SK-MEL-5 (cell line): ENCODE measurements around the gene BAMBI. TPM values are rescaled to one million over a fixed set of nuclear protein-coding genes. Genes with fewer than 3 reads are reported as not detected.

Source experiments
- DNase-seq: peaks from one replicate; pipeline ENCODE4 v3.0.0-alpha.2; 2016; ENCODE audit warnings: low read depth, low spot score
- in situ Hi-C: cut with HindIII; loops from 2 replicates; pipeline ENCODE4 v1.10.0; 2016; ENCODE audit warnings: low sequenced_read_pairs, high pct_unique_total_duplicates, low pct_unique_long_range_greater_than_20kb
- total RNA-seq: library from RNA; depleted of rRNA; stranded (reverse); fragments of >200 nt; shearing (Covaris generic); gene quantifications from 2 replicates; pipeline ENCODE4 v1.2.3, GENCODE V29; 2014

The BAMBI gene
- total RNA-seq, 1 experiment from 2014 or later: 335 TPM

DNA sequence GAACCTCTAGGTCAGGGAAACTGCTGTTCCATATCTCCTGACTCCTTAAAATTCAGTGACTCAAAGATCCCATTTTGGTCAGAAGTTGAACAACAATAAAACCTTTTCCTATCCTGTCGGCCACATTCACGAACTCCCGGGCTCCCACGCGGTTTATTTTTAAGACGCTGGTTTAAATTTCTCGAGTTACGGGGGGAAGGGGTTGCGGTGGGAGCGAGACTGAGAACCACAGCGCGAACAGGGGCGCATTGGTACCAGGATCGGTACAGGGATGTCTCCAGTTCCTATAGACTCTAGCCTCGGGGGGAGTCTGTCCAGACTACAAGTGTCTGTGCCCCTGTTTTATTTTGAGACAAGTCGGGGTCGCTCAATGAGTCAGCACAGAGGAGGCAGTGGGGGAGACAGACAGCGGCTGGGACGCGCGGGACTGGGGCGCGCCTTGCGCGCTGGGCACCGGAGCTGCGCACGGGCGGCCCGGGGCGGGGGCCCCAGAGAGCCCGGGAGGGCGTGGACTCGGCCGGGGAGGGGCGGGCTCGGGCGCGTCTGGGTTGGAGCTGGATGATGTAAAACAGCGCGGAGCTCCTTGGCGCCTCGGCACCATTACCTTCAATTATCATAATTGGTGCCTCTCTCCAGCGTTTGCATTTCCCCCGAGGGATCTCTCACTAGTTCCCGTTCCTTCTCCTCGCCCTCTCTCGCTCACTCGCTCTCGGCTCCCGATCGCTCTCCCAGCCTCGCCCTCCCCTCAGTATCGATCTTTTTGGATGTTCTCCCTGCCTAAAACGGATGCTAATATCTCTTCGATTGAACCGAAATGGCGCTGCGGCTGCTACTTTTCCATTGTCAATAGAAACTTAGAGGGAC lies 8.7 kb upstream of the BAMBI start:
- in situ Hi-C loops: no loop called here
- peak; percentile 35 for DNase-seq

DNA sequence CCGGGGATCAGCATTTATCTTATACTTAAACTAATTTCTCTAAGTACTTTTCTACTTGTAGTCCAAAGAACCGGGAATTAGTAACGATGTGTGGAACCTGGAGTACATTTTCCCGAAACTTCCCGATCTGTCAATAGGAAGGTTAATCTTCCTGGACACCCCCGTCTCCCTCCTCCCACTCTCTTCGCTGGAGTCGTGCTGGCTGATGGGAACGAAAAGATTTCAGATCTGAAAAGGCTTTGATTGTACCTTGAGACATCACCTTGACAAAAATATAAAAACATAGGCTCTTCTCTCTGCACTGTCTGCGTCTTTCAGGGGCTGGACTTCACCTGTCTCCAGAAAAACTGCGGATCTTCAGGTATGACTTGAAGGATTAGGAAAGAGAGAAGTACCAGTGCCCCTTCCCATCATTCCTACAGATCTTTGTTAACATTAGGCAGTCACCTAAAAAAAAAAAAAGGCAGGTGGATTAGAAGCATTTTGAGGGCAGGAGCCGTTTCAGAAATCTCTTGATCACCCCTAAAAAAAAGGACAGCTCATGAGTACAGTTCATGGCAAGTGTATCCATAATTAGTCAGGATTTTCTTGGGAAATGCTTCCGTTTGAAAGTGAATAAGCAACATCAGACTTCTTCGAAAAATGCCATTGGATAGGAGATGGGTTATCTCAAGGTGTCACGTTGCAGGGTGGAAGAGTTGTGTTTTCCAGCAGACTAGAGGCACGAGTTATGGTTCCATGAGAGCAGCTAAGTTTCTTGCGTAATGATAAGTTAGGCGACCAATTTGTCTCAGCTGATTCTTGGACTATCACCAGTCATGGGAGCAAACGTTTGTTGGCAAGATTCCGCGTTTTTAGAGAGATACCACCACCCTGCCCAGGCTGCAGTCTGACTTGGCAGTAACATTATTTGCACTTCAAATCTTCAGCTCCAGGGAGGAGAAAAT lies 7.8 kb upstream of the BAMBI start:
- DNase-seq: no peak
- in situ Hi-C loops: no loop called here

DNA sequence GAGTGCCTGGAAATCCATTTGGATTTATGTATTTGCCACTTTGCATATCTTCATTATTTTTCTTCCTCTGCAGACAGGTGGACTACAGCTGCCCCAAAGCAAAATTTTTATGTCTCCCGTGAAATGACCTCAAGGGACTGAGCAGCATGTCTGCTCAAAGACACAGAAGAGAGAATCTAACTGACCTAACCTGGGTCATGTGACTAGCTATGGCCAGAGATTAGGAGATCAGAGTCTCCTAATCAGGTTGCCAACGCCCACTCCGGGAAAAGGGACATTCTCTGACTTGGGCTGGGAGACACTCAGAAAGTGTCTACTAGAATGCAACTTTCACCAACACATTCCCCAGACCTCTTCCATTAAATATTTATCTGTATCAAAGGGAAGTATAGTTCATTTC lies 2.5 kb upstream of the BAMBI start:
- in situ Hi-C loops: no loop called here
- DNase-seq: no peak

DNA sequence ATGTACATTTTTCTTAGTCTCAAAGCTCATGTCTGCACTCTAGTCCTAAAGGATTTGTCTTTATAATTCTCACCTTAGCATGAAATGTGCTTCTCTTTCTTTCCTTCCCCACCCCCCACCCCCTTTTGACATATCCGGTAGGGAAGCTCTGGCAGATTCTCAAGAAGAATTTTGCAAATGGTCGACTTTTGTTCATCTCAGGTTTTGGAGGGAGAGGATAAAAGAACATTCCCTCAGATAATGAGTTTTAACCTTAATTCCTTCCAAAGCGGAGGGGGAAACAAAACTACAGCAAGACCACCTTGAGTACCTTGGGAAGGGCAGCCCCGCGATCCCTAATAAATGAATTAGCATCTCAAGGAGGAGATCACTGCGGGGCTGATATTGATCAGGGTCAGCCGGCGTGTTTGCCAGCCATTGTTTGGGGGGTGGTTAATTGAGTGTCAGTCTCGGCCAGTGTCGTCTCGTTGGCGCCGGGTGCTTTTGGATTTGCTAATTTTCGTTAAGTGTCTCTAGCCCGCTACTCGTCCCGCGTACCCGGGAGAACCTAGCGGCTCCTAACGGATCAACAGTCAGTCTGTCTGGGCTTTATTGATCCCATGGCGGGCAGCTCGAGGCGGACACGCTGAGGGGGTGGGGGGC lies 874 bp upstream of the BAMBI start:
- in situ Hi-C loops: no loop called here
- no peak for DNase-seq

DNA sequence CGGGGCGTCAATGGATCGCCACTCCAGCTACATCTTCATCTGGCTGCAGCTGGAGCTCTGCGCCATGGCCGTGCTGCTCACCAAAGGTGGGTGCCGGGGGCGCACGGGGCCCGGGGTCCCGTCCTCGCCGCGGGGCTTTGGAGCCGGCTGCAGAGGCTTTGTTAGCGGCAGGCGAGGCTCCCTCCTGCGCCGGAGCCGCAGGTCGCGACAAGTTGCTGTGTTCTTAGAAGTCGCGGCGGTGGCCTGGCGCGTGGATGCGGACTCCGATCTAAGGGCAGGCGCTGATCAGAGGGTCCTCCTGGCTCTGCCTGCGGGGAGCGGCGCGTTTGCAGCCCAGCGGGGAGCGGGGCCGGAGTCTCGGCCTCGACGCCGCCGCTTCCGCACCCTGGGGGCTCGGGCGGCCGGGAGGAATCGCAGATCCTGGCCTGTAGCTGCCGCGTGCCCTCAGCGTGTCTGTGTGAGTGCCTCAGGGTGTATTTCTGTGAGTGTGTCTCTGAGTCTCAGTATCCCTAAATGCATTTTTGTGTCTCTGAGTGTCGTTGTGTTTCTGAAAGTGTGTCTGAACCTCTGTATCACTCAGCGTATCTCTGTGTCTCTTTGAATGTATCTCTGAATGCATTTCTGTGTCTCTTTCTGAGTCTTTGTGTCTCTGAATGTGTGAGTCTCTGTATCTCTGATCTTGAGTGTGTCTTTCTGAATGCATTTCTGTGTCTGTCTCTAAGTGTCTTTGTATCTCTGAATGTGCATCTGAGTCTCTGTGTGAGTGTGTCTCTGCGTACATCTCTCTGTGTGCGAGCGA lies 766 bp downstream of the BAMBI start:
- peak; percentile 45 for DNase-seq

DNA sequence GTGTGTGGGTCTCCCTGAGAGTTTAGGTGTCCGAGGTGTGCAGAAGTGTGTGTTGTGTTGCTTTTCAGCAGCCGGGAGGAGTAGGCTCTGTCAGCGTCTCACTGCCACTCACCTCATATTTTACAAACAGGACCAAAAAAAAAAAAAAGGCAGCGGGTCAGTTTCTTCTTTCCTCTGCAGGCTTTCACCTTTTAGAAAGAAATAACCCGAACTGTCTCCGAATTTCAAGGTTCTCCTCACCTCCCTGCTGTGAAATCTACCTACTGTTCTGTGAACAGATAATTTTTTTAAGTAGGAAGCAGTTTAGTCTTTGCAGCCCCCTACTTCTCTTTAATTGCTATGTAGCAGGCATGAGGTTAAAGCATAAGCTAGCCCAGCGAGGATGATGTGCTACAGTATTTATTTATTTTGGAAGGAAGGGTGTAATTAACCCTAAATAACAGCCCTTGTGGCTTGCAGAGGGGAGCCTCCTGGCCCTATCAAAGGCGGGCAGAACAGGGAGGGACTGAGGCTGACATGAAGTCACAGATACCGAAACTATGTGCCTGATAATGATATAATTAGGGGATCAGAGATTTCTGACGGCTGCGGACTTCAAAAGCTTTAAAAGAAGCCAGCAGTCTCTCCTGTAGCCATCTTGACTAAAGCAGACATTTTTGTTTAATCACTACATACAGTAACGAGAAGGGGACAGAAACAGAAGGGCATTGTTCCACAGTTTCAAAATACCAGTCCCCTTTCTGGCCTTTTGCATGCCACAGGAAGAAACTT lies 1.6 kb downstream of the BAMBI start:
- in situ Hi-C loops: no loop called here
- DNase-seq: peak; percentile 67

More for the DNA sequence above, 766 bp downstream of the BAMBI start:
- in situ Hi-C loops: no loop called here

DNA sequence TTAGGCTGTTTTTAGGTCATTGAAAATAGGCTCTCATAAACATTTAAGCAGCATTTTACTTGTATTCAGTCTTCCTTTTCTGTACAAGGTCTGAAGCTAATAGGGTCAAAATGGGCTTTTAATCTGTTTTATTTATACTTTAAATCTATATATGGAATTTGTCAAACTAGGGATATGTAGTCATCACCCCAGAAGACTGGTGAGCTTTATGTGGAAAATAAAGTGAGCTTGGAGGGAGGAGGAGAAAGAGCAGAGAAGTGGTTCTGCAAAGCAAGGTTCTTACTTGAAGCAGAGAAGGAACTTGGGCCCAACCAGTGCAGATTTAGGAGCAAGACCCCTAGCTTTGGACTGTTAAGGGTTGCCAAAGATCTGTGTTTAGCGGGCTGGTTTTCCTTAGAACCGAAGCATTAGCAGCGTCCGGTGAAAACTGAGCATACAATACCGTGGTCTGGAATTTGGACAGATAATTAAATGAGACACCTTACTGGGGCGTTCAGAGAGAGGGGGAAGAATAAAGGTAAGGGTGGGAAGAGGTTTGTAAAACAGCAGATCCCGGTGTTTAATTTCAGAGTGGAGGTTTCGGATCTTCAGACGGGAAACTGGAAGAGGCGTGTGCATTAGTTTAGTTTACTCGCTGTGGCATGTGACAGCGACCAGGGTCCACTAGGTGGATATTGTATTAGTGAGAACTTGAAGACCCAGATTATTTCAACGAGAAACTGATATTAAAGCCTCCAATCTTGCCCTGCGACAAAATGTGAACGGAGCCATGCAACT lies 2.4 kb downstream of the BAMBI start:
- DNase-seq: peak; percentile 63
- in situ Hi-C loops: no loop called here

DNA sequence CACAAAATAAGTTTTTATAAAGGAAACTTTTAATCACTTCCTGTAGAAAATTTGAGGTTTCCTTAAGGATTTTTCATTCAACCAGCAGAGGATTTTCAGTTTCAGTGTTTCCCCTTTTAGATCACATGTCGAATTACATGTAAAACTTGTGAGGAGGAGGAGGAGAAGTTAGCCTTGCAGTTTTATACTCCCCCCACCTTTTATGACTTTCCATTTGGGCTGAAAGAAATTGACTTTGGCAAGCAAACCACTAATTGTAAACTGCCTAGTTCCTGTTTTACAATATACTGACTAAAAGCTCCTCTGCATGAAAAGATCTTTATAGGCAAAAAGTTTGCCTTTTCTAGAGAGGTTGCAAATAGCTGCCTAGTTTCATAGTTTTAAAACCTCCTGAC lies 3.0 kb downstream of the BAMBI start:
- in situ Hi-C loops: no loop called here
- DNase-seq: peak; percentile 41

DNA sequence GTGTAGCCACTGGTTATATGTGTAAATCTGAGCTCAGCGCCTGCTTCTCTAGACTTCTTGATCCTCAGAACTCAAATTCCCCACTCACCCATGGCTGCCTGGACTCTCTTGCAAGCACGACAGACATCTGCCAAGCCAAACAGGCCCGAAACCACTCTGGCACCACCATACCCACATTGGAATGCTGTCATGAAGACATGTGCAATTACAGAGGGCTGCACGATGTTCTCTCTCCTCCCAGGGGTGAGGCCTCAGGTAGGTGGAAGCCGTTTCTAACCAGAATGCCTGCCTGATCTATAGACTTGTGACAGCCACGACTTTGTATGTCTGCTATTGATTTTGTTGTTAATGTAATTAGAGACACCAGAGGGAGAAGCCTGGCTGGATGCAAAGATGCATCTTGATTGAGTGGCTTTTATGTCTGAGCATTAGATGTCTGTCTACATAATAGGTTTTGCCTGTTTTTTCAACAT lies 4.0 kb downstream of the BAMBI start:
- peak; percentile 64 for DNase-seq
- in situ Hi-C loops: no loop called here

DNA sequence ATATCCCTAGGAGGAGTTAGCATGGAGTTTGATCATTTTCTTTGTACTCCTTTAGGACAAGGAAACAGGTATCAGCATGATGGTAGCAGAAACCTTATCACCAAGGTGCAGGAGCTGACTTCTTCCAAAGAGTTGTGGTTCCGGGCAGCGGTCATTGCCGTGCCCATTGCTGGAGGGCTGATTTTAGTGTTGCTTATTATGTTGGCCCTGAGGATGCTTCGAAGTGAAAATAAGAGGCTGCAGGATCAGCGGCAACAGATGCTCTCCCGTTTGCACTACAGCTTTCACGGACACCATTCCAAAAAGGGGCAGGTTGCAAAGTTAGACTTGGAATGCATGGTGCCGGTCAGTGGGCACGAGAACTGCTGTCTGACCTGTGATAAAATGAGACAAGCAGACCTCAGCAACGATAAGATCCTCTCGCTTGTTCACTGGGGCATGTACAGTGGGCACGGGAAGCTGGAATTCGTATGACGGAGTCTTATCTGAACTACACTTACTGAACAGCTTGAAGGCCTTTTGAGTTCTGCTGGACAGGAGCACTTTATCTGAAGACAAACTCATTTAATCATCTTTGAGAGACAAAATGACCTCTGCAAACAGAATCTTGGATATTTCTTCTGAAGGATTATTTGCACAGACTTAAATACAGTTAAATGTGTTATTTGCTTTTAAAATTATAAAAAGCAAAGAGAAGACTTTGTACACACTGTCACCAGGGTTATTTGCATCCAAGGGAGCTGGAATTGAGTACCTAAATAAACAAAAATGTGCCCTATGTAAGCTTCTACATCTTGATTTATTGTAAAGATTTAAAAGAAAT lies 4.8 kb downstream of the BAMBI start:
- in situ Hi-C loops: no loop called here
- DNase-seq: peak; percentile 60

DNA sequence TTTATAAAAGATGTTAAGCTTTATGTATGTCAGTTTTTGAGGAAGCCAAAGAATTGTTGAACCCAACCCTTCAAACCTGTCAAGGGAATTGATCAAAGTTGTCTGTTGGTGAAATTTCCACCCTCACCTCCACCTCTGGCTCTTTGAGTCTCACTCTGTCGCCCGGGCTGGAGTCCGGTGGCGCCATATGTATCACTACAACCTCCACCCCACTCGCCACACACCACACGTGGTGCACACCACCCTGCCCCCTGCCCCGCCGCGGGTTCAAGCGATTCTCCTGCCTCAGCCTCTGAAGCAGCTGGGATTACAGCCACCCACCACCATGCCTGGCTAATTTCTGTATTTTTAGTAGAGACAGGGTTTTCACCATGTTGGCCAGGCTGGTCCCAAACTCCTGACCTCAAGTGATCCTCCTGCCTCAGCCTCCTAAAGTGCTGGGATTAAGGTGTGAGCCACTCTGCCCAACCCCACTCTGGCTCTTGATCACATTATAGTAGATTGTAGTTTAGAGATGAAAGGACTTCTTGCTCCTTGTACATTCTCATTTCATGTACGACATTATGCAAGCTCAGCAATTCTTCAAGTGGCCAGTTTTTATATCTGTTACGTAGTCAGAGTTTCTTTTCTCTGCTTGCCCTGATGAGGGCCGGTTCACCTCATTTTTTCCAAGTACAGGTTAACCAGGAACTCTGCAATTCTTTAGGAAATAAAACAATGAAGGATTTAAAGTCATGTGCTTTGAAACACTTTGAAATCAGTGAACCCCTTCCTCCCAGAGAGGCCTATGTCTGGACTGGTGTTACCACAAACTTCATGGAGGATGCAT lies 7.0 kb downstream of the BAMBI start:
- DNase-seq: peak; percentile 46
- in situ Hi-C loops: no loop called here

DNA sequence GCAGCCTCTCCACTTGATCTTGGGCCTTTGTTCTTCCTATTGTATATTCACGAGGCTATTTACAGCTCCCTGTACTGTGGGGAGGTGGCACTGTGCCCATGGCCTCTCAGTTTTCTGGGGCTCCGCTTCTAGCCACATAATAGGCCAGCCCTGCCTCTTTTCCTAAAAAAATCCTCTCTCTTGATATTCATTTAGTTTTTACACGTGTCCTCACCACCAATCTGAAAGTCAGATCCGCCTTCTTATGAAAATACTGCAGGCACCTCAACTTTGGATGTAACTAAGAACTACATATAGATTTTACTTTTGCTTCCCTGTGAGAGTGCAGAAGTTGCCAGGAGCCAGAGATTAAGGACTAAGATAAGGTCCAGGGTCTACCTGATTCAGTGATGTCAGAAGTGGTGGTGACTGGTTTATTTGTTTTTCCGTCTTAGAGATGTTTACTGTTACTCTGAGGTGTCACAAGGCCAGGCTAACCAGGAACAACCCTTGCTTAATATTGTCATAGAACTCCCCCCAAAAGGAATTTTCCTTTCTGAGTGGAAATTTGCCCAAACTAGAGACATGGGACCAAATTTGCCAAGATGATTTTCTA lies 7.8 kb downstream of the BAMBI start:
- in situ Hi-C loops: no loop called here
- DNase-seq: peak; percentile 40

DNA sequence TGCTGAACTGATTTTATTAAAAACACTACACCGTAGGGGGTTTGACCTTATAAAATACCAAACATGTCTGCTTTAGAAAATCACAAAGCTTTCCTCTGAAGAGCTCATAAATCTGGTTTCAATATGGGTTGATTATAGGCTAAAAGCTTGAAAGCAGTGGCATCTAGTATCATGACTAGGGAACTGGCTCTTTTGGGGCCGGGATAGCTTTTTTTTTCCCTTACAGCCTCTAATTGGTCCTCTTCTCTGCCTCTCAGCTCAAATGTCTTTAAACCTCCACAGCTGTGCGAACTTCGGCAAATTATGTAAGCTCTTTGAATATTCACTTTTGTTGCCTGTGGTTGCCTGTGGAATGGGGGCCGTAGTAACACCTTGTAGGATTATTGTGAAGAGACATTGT lies 8.4 kb downstream of the BAMBI start:
- DNase-seq: peak; percentile 42
- in situ Hi-C loops: no loop called here
